DOHH2 (cell line): Measurements from ENCODE around the gene KRTAP12-1.

Experiments
- EZH2phosphoT487 ChIP-seq: fragments of 200-600 bp; sonication (generic); IDR thresholded peaks from 2 replicates; pipeline ENCODE4 v1.6.1; 2017; ENCODE audit warnings: borderline replicate concordance, mild to moderate bottlenecking, antibody characterized with exemption, low read length, moderate library complexity, mixed read lengths
- TF ChIP-seq, protein P1 (sequence below): fragments of 200-600 bp; sonication (generic); IDR thresholded peaks from one replicate; pipeline ENCODE4 v1.5.1; 2014; ENCODE audit warnings: antibody characterized with exemption, mild to moderate bottlenecking, low read depth, low read length; ENCODE audit not compliant: poor library complexity, severe bottlenecking

- TF ChIP-seq, protein P1, sequence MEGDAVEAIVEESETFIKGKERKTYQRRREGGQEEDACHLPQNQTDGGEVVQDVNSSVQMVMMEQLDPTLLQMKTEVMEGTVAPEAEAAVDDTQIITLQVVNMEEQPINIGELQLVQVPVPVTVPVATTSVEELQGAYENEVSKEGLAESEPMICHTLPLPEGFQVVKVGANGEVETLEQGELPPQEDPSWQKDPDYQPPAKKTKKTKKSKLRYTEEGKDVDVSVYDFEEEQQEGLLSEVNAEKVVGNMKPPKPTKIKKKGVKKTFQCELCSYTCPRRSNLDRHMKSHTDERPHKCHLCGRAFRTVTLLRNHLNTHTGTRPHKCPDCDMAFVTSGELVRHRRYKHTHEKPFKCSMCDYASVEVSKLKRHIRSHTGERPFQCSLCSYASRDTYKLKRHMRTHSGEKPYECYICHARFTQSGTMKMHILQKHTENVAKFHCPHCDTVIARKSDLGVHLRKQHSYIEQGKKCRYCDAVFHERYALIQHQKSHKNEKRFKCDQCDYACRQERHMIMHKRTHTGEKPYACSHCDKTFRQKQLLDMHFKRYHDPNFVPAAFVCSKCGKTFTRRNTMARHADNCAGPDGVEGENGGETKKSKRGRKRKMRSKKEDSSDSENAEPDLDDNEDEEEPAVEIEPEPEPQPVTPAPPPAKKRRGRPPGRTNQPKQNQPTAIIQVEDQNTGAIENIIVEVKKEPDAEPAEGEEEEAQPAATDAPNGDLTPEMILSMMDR, result no peak
- TF ChIP-seq EZH2phosphoT487, result no peak
Measured at GRCh38 chr21:44695184-44695583, 13.2 kb upstream of the KRTAP12-1 start.
